Lower lobe of right lung (tissue), 2 donors: ENCODE measurements around the gene WWP2. TPM values are rescaled to one million over a fixed set of nuclear protein-coding genes. Genes with fewer than 3 reads are reported as not detected.
A peak's percentile ranks its signal among the peaks of the same experiment; 100 is the strongest.

Experiments used
- ATAC-seq, 2 donors: fragments of 200-7000 bp; cut with Tn5 transposase; one replicate each; pipeline ENCODE4 v1.9.1; 2020 to 2022; ENCODE audit warnings: mild to moderate bottlenecking in 2 of 2, moderate library complexity in 2 of 2
- DNase-seq: peaks from one replicate; pipeline ENCODE4 v3.0.0-alpha.2; 2020
- H3K27ac ChIP-seq: fragments of 200-600 bp; one replicate; pipeline ENCODE4 v1.8.0; 2022
- H3K27me3 ChIP-seq: fragments of 200-600 bp; one replicate; pipeline ENCODE4 v1.8.0; 2022; ENCODE audit warnings: low read depth
- H3K36me3 ChIP-seq: fragments of 200-600 bp; one replicate; pipeline ENCODE4 v1.8.0; 2022; ENCODE audit warnings: mild to moderate bottlenecking
- H3K4me1 ChIP-seq: fragments of 200-600 bp; one replicate; pipeline ENCODE4 v1.8.0; 2022
- H3K4me3 ChIP-seq: fragments of 200-600 bp; one replicate; pipeline ENCODE4 v1.8.0; 2022; ENCODE audit warnings: mild to moderate bottlenecking
- H3K9me3 ChIP-seq: fragments of 200-600 bp; one replicate; pipeline ENCODE4 v1.8.0; 2022
- intact Hi-C: fragments of 100-400 bp; cut with DNase I; formaldehyde crosslinking; loops from one replicate; pipeline ENCODE4 v1.11.0; 2022
- total RNA-seq: library from RNA; stranded (reverse); fragmentation: NEBNext Ultra II Directional; extraction: Animal tissue kit (Norgen Biotek cat#: 25700); gene quantifications from one replicate; pipeline ENCODE4 v1.2.1, GENCODE V29; 2021
- TF ChIP-seq, protein P1 (sequence below): fragments of 200-600 bp; IDR thresholded peaks from one replicate; pipeline ENCODE4 v1.8.0; 2022; ENCODE audit warnings: antibody characterized with exemption, mild to moderate bottlenecking
- donor health status: DM: no; HTN: yes; CAD: no; lungs with severe emphysema.

The WWP2 gene
- total RNA-seq, 1 donor from 2014 or later, result 83.7 TPM

DNA sequence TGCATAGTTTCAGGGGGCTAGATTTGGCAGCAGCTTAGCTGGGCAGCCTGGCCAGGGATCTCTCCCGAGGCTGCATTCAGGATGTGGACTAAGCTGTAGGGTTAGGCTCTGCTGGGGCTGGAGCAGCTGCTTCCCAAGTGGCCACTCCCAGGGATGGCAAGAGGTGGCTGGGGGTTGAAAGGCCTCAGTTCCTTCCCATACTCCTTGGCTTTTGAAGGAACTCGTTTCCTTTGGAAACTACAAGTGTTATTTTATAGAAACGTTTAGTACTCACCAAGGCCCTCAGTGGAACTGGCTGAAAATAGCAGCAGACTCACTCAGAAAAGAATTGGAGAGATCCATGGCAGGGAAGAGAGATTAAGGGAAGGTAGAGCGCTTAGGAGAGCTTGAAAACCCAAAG lies 76.4 kb downstream of the WWP2 start:
- peak; percentile 46 to 50 for ATAC-seq
- Histone ChIP-seq H3K27me3 (no peaks in the 10 kb centered on the region), H3K4me3 (no peak overlapping the region), H3K9me3 (no peaks in the 10 kb centered on the region), H3K36me3 (peaks cover 35% of the 10 kb centered on the region), H3K27ac (peak overlapping the region; percentile 50), H3K4me1 (peaks cover 43% of the 10 kb centered on the region)
- no peak for DNase-seq
- TF ChIP-seq, protein P1, sequence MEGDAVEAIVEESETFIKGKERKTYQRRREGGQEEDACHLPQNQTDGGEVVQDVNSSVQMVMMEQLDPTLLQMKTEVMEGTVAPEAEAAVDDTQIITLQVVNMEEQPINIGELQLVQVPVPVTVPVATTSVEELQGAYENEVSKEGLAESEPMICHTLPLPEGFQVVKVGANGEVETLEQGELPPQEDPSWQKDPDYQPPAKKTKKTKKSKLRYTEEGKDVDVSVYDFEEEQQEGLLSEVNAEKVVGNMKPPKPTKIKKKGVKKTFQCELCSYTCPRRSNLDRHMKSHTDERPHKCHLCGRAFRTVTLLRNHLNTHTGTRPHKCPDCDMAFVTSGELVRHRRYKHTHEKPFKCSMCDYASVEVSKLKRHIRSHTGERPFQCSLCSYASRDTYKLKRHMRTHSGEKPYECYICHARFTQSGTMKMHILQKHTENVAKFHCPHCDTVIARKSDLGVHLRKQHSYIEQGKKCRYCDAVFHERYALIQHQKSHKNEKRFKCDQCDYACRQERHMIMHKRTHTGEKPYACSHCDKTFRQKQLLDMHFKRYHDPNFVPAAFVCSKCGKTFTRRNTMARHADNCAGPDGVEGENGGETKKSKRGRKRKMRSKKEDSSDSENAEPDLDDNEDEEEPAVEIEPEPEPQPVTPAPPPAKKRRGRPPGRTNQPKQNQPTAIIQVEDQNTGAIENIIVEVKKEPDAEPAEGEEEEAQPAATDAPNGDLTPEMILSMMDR, result no peak
- intact Hi-C loops, result no loop called here

DNA sequence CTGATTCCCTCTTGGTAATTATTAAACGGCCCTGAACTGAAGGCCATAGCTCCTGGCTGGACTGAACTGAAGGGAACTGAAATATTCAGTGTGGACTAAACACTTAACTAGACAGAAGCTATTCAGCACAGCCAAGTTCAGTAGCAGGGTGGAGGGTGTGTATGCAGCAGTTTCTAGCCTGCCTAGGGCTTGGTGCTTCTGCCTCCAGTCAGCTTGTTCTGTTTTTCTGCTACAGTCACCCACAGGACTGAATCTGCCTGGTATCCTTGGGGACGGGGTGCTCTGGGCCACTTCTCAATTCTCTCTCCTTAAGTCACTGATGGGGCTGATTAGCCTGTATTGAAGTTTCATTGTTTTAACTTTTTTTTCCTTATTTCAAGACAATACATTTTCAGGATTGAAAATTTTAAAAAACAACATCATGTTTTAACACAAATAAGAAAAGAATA lies 77.1 kb downstream of the WWP2 start:
- no peaks in the 10 kb centered on the region for H3K9me3 ChIP-seq
- no peaks in the 10 kb centered on the region for H3K27me3 ChIP-seq
- no peak overlapping the region for H3K4me3 ChIP-seq
- ATAC-seq (peak; percentile 50 to 62), DNase-seq (no peak)
- peak overlapping the region; percentile 28 for H3K27ac ChIP-seq
- peaks cover 35% of the 10 kb centered on the region for H3K4me1 ChIP-seq
- TF ChIP-seq, protein P1, result no peak
- peaks cover 43% of the 10 kb centered on the region for H3K36me3 ChIP-seq
- intact Hi-C loops, result no loop called here

DNA sequence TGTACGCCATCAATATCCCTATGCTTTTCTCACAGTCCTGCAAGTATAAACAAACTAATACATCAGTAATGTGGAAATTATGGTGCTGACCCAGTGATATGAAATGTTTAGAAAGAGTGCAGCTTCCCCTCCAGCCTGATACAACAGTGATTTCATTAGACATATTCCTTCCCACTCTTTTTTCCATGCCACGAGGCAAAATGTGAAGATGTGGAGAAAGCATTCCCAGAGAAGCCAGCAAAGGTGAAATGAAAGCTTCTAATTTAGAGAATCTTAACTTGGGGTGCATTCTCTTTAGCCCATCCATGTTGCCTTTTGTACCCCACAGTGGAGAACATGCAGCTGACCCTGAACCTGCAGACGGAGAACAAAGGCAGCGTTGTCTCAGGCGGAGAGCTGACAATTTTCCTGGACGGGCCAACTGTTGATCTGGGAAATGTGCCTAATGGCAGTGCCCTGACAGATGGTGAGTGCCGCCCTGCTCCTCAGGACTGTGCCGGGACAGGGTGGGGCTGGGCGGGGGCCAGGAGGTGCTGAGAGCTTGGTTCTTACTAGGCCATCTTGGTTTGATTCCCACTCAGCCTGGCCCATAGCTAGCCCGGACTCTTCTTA lies 77.8 kb downstream of the WWP2 start:
- Histone ChIP-seq H3K9me3 (no peaks in the 10 kb centered on the region), H3K4me3 (no peak overlapping the region), H3K4me1 (peaks cover 33% of the 10 kb centered on the region), H3K36me3 (peaks cover 49% of the 10 kb centered on the region), H3K27me3 (no peaks in the 10 kb centered on the region), H3K27ac (no peak overlapping the region)
- DNase-seq, result no peak
- intact Hi-C loops, result no loop called here
- peak; percentile 52 to 62 for ATAC-seq
- TF ChIP-seq, protein P1, result no peak

DNA sequence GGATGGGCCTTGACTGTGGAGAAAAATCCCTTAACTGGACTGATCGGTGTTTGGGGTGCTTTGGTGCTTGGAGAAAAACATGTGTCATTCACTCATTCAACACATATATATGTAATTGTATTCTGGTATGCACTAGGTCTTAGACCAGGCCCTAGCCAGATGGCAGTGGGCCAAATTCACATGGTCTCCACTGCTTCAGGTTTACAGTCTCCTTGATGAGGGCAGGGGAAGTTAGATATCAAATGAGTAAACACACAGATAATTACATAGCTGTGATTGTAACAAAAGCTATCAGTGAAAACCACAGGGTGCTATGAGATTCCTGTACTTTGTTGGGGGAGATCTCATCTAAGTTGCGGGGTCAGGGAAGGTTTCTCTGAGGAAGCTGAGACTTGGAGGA lies 78.8 kb downstream of the WWP2 start:
- Histone ChIP-seq H3K4me1 (peaks cover 33% of the 10 kb centered on the region), H3K9me3 (no peaks in the 10 kb centered on the region), H3K27me3 (no peaks in the 10 kb centered on the region), H3K36me3 (peaks cover 52% of the 10 kb centered on the region), H3K4me3 (no peak overlapping the region), H3K27ac (no peak overlapping the region)
- DNase-seq (no peak), ATAC-seq (peak in 1 of 2 donors; percentile 31)
- TF ChIP-seq, protein P1, result no peak
- intact Hi-C loops, result no loop called here

DNA sequence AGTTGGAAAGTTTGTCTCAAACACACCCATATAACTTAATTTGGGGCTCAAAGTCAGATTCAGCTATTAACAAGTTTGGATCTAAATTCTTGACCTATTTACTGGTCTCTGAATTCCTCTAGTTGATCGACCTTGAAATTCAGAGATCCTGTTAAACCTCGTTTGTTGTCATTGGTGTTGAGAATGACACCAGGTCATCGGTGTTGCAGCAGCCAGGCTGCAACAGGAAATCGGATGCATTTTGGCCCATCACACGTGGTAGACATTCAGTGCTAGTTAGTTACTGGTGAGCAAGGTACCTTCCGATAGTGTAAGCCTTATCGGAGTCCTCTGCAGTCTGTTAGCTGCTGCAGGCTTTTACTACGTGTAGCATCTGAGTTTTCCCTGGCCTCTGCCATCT lies 82.3 kb downstream of the WWP2 start:
- no peaks in the 10 kb centered on the region for H3K27me3 ChIP-seq
- no peaks in the 10 kb centered on the region for H3K9me3 ChIP-seq
- H3K36me3 ChIP-seq, result peaks cover 58% of the 10 kb centered on the region
- DNase-seq, result no peak
- no peak overlapping the region for H3K4me3 ChIP-seq
- H3K27ac ChIP-seq, result no peak overlapping the region
- TF ChIP-seq, protein P1, result no peak
- no peak for ATAC-seq
- intact Hi-C loops, result no loop called here
- H3K4me1 ChIP-seq, result peaks cover 38% of the 10 kb centered on the region
